Muscle layer of duodenum (tissue), 2 donors: Measurements from ENCODE around the gene ANKS1B.

Experiments
- H3K27ac ChIP-seq: one replicate; pipeline ENCODE4 v1.7.0; 2013; ENCODE audit warnings: mild to moderate bottlenecking, low read length
- H3K27me3 ChIP-seq: one replicate; pipeline ENCODE4 v1.7.0; 2013; ENCODE audit warnings: low read depth, mild to moderate bottlenecking, control low read depth, low read length
- H3K36me3 ChIP-seq, 2 donors: one replicate each; pipeline ENCODE4 v1.7.0; 2013; ENCODE audit warnings: low read length in 2 of 2, control low read depth in 1 of 2, mild to moderate bottlenecking in 1 of 2; ENCODE audit not compliant: insufficient read depth in 2 of 2, control insufficient read depth in 1 of 2
- H3K4me1 ChIP-seq, 2 donors: one replicate each; pipeline ENCODE4 v1.7.0; 2013; ENCODE audit warnings: low read length in 2 of 2, mild to moderate bottlenecking in 2 of 2, control low read depth in 1 of 2, moderate library complexity in 1 of 2; ENCODE audit not compliant: insufficient read depth in 2 of 2, control insufficient read depth in 1 of 2
- H3K4me3 ChIP-seq, 2 donors: one replicate each; pipeline ENCODE4 v1.7.0; 2013; ENCODE audit warnings: low read length in 2 of 2, low read depth in 1 of 2, mild to moderate bottlenecking in 1 of 2
- H3K9me3 ChIP-seq, 2 donors: one replicate each; pipeline ENCODE4 v1.7.0; 2013; ENCODE audit warnings: low read length in 2 of 2, control low read depth in 1 of 2, mild to moderate bottlenecking in 1 of 2; ENCODE audit not compliant: control insufficient read depth in 1 of 2
- donor health status: healthy.

Gene ANKS1B

GRCh38 chr12:99985631-99986030 is 895 bp upstream of the ANKS1B start:
- no peaks in the 10 kb centered on the region for H3K9me3 ChIP-seq
- H3K4me1 ChIP-seq: peaks cover 0 to 15% of the 10 kb centered on the region in 2 donors
- H3K36me3 ChIP-seq: no peaks in the 10 kb centered on the region
- no peaks in the 10 kb centered on the region for H3K27me3 ChIP-seq
- no peak overlapping the region for H3K27ac ChIP-seq
- peak overlapping the region; percentile 74 to 81 for H3K4me3 ChIP-seq

GRCh38 chr12:99985129-99985570 is 414 bp upstream of the ANKS1B start:
- peak overlapping the region; percentile 74 to 81 for H3K4me3 ChIP-seq
- no peaks in the 10 kb centered on the region for H3K36me3 ChIP-seq
- H3K9me3 ChIP-seq: no peaks in the 10 kb centered on the region
- H3K4me1 ChIP-seq: peaks cover 0 to 15% of the 10 kb centered on the region in 2 donors
- H3K27me3 ChIP-seq: no peaks in the 10 kb centered on the region
- H3K27ac ChIP-seq: peak overlapping the region; percentile 35

GRCh38 chr12:99983456-99984258 is 1.1 kb downstream of the ANKS1B start:
- Histone ChIP-seq H3K36me3 (no peaks in the 10 kb centered on the region), H3K4me1 (peaks cover 0 to 15% of the 10 kb centered on the region in 2 donors), H3K9me3 (no peaks in the 10 kb centered on the region), H3K4me3 (peak overlapping the region; percentile 38 to 84), H3K27me3 (no peaks in the 10 kb centered on the region), H3K27ac (no peak overlapping the region)

- Histone ChIP-seq H3K36me3 (no peaks in the 10 kb centered on the region), H3K4me3 (no peak overlapping the region)
Observed at GRCh38 chr12:99981639-99982190, 3.0 kb downstream of the ANKS1B start.

GRCh38 chr12:99979471-99979870 is 5.3 kb downstream of the ANKS1B start:
- no peaks in the 10 kb centered on the region for H3K36me3 ChIP-seq
- peaks cover 0 to 6% of the 10 kb centered on the region in 2 donors for H3K4me1 ChIP-seq
- no peak overlapping the region for H3K4me3 ChIP-seq
- no peaks in the 10 kb centered on the region for H3K9me3 ChIP-seq
- no peaks in the 10 kb centered on the region for H3K27me3 ChIP-seq
- H3K27ac ChIP-seq: no peak overlapping the region

More at GRCh38 chr12:99981639-99982190, 3.0 kb downstream of the ANKS1B start:
- Histone ChIP-seq H3K27ac (no peak overlapping the region), H3K27me3 (no peaks in the 10 kb centered on the region), H3K9me3 (no peaks in the 10 kb centered on the region), H3K4me1 (peaks cover 0 to 15% of the 10 kb centered on the region in 2 donors)

- Histone ChIP-seq H3K36me3 (no peaks in the 10 kb centered on the region), H3K27me3 (no peaks in the 10 kb centered on the region), H3K27ac (no peak overlapping the region), H3K4me3 (no peak overlapping the region), H3K9me3 (no peaks in the 10 kb centered on the region), H3K4me1 (peaks cover 0 to under 1% of the 10 kb centered on the region in 2 donors)
Observed at GRCh38 chr12:99978152-99978551, 6.6 kb downstream of the ANKS1B start.

GRCh38 chr12:99977550-99977949 is 7.2 kb downstream of the ANKS1B start:
- no peaks in the 10 kb centered on the region for H3K27me3 ChIP-seq
- no peak overlapping the region for H3K27ac ChIP-seq
- H3K4me1 ChIP-seq: no peaks in the 10 kb centered on the region
- no peaks in the 10 kb centered on the region for H3K9me3 ChIP-seq
- no peak overlapping the region for H3K4me3 ChIP-seq
- H3K36me3 ChIP-seq: no peaks in the 10 kb centered on the region

GRCh38 chr12:99976762-99977161 is 8.0 kb downstream of the ANKS1B start:
- no peaks in the 10 kb centered on the region for H3K27me3 ChIP-seq
- H3K4me3 ChIP-seq: no peak overlapping the region
- H3K9me3 ChIP-seq: no peaks in the 10 kb centered on the region
- H3K4me1 ChIP-seq: no peaks in the 10 kb centered on the region
- no peak overlapping the region for H3K27ac ChIP-seq
- no peaks in the 10 kb centered on the region for H3K36me3 ChIP-seq

GRCh38 chr12:99975321-99975720 is 9.4 kb downstream of the ANKS1B start:
- Histone ChIP-seq H3K4me3 (no peak overlapping the region), H3K27ac (no peak overlapping the region), H3K36me3 (no peaks in the 10 kb centered on the region), H3K9me3 (no peaks in the 10 kb centered on the region), H3K27me3 (no peaks in the 10 kb centered on the region), H3K4me1 (no peaks in the 10 kb centered on the region)

GRCh38 chr12:99974146-99974545 is 10.6 kb downstream of the ANKS1B start:
- H3K27ac ChIP-seq: no peak overlapping the region
- no peaks in the 10 kb centered on the region for H3K36me3 ChIP-seq
- no peaks in the 10 kb centered on the region for H3K4me1 ChIP-seq
- H3K9me3 ChIP-seq: no peaks in the 10 kb centered on the region
- no peaks in the 10 kb centered on the region for H3K27me3 ChIP-seq
- no peak overlapping the region for H3K4me3 ChIP-seq

GRCh38 chr12:99966429-99966828 is 18.3 kb downstream of the ANKS1B start:
- no peaks in the 10 kb centered on the region for H3K4me1 ChIP-seq
- no peaks in the 10 kb centered on the region for H3K9me3 ChIP-seq
- H3K27ac ChIP-seq: no peak overlapping the region
- no peaks in the 10 kb centered on the region for H3K27me3 ChIP-seq
- no peak overlapping the region for H3K4me3 ChIP-seq
- H3K36me3 ChIP-seq: no peaks in the 10 kb centered on the region
